ENCODE data around the gene APOA5.
"Not testable (repeated sequence)": the region's sequence is repeated elsewhere in the genome, so short reads cannot be mapped to it uniquely, and the experiment has no call there.

The APOA5 gene

GRCh38 chr11:116835791-116836631 is 44.3 kb upstream of the APOA5 start:
- peak; percentile 64 for TF ChIP-seq CTCF (IDR thresholded peaks at IDR 0.05; ENCODE audit: low read depth, low read length)

GRCh38 chr11:116835042-116835772 is 43.5 kb upstream of the APOA5 start:
- DNase-seq (ENCODE audit: extremely low read depth, low read depth) = no peak
- no peak for TF ChIP-seq CTCF (IDR thresholded peaks at IDR 0.05; ENCODE audit: low read depth, low read length)

More at GRCh38 chr11:116835791-116836631, 44.3 kb upstream of the APOA5 start:
- DNase-seq (ENCODE audit: extremely low read depth, low read depth) = peak; percentile 89

GRCh38 chr11:116834535-116835041 is 42.9 kb upstream of the APOA5 start:
- DNase-seq (ENCODE audit: extremely low read depth, low read depth) = not testable (repeated sequence)

GRCh38 chr11:116833816-116834534 is 42.3 kb upstream of the APOA5 start:
- TF ChIP-seq CTCF (IDR thresholded peaks at IDR 0.05; ENCODE audit: low read depth, low read length) = no peak
- no peak for DNase-seq (ENCODE audit: extremely low read depth, low read depth)

GRCh38 chr11:116833491-116833815 is 41.8 kb upstream of the APOA5 start:
- no peak for TF ChIP-seq CTCF (IDR thresholded peaks at IDR 0.05; ENCODE audit: low read depth, low read length)
- DNase-seq (ENCODE audit: extremely low read depth, low read depth) = no peak

- DNase-seq (ENCODE audit: extremely low read depth, low read depth) = no peak
- no peak for TF ChIP-seq CTCF (IDR thresholded peaks at IDR 0.05; ENCODE audit: low read depth, low read length)
Observed at GRCh38 chr11:116832350-116833290, 40.9 kb upstream of the APOA5 start.

Measured in AG09319 (cell line).